SKM-1 (cell line): ENCODE measurements around the gene XYLB.
"Not testable (repeated sequence)": the region's sequence is repeated elsewhere in the genome, so short reads cannot be mapped to it uniquely, and the experiment has no call there.

ENCODE experiments used
- DNase-seq: peaks from one replicate; lab custom pipeline; 2025; ENCODE audit not compliant: unreplicated experiment; lab: John Stamatoyannopoulos, UW

The XYLB gene

GRCh38 chr3:38386992-38387750 lies 40.6 kb downstream of the XYLB start:
- DNase-seq = no peak

- DNase-seq = no peak
These were observed 41.3 kb downstream of the XYLB start for GRCh38 chr3:38387862-38388261.

GRCh38 chr3:38392604-38393163 lies 46.1 kb downstream of the XYLB start:
- no peak for DNase-seq

- no peak for DNase-seq
These were observed 49.7 kb downstream of the XYLB start for GRCh38 chr3:38396239-38396638.

- DNase-seq = no peak
These were observed 50.3 kb downstream of the XYLB start for GRCh38 chr3:38396861-38397260.

- no peak for DNase-seq
These were observed 50.7 kb downstream of the XYLB start for GRCh38 chr3:38397320-38397719.

GRCh38 chr3:38401246-38401962 lies 54.8 kb downstream of the XYLB start:
- DNase-seq = no peak

- no peak for DNase-seq
These were observed 57.7 kb downstream of the XYLB start for GRCh38 chr3:38404286-38404685.

- no peak for DNase-seq
These were observed 65.0 kb downstream of the XYLB start for GRCh38 chr3:38411591-38411990.

- not testable (repeated sequence) for DNase-seq
These were observed 74.2 kb downstream of the XYLB start for GRCh38 chr3:38420758-38421157.

GRCh38 chr3:38421679-38422336 lies 75.2 kb downstream of the XYLB start:
- no peak for DNase-seq

- not testable (repeated sequence) for DNase-seq
These were observed 80.3 kb downstream of the XYLB start for GRCh38 chr3:38426798-38427426.

- not testable (repeated sequence) for DNase-seq
These were observed 86.5 kb downstream of the XYLB start for GRCh38 chr3:38432871-38433658.

- DNase-seq = not testable (repeated sequence)
These were observed 87.1 kb downstream of the XYLB start for GRCh38 chr3:38433661-38434060.

- not testable (repeated sequence) for DNase-seq
These were observed 92.0 kb downstream of the XYLB start for GRCh38 chr3:38438436-38439069.

- not testable (repeated sequence) for DNase-seq
These were observed 96.6 kb downstream of the XYLB start for GRCh38 chr3:38443205-38443604.

GRCh38 chr3:38446085-38446686 lies 99.6 kb downstream of the XYLB start:
- no peak for DNase-seq

- no peak for DNase-seq
These were observed 100.2 kb downstream of the XYLB start for GRCh38 chr3:38446812-38447211.

GRCh38 chr3:38450853-38451252 lies 104.3 kb downstream of the XYLB start:
- no peak for DNase-seq
